Bronchial epithelial cell (primary cell): ENCODE data around the gene ZFR2. TPM values are rescaled to one million over a fixed set of nuclear protein-coding genes. Genes with fewer than 3 reads are reported as not detected.

Experiments
- DNase-seq: peaks from one replicate; pipeline ENCODE4 v3.0.0-alpha.2; 2010; ENCODE audit warnings: low read depth
- FAIRE-seq: peaks from 2 replicates; lab custom pipeline; 2011; peaks lifted over from hg19 to GRCh38; lab: Jason Lieb, UNC
- H3K27me3 ChIP-seq: 2 replicates; pipeline ENCODE4 v1.5.1; 2011; ENCODE audit warnings: low read length; ENCODE audit not compliant: control insufficient read depth, insufficient read depth
- H3K36me3 ChIP-seq: 2 replicates; pipeline ENCODE4 v1.5.1; 2011; ENCODE audit warnings: low read length; ENCODE audit not compliant: control insufficient read depth, insufficient read depth
- H3K4me3 ChIP-seq: 2 replicates; pipeline ENCODE4 v1.5.1; 2011; ENCODE audit warnings: mild to moderate bottlenecking, low read depth, low read length, control low read depth
- total RNA-seq: library from RNA; depleted of rRNA; stranded (reverse); fragments of >200 nt; gene quantifications from 2 replicates; pipeline ENCODE4 v1.2.1, GENCODE V29; 2014
- TF ChIP-seq, protein P1 (sequence below): IDR thresholded peaks from 2 replicates; pipeline ENCODE4 v1.5.1; 2011; ENCODE audit warnings: mild to moderate bottlenecking, moderate library complexity, low read length, control low read depth, inconsistent platforms; ENCODE audit not compliant: insufficient read depth, severe bottlenecking

Gene ZFR2
- total RNA-seq, 1 donor from 2014 or later = not detected

DNA sequence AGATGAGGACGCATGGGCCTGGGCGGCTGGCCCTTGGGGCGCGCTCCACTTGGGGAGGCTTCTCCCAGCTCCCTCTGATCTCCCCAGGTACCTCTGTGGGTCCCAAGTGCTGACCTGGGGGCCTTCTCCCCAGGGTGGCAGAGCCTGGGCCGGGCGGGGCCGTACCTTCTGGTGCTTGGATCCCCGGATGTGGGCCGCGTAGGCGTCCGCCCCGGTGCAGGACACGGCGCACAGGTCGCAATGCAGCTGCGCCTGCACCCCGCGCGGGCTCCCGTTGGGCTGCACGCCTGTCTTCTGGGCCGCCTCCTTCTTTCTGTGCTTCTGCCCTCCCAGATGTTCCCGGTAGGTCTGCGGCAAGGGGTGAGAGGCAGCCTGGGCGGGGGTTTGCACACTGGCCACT lies 41.5 kb downstream of the ZFR2 start:
- DNase-seq (no peak), FAIRE-seq (no peak)
- Histone ChIP-seq H3K27me3 (no peaks in the 10 kb centered on the region), H3K4me3 (no peak overlapping the region), H3K36me3 (no peaks in the 10 kb centered on the region)
- TF ChIP-seq, protein P1, sequence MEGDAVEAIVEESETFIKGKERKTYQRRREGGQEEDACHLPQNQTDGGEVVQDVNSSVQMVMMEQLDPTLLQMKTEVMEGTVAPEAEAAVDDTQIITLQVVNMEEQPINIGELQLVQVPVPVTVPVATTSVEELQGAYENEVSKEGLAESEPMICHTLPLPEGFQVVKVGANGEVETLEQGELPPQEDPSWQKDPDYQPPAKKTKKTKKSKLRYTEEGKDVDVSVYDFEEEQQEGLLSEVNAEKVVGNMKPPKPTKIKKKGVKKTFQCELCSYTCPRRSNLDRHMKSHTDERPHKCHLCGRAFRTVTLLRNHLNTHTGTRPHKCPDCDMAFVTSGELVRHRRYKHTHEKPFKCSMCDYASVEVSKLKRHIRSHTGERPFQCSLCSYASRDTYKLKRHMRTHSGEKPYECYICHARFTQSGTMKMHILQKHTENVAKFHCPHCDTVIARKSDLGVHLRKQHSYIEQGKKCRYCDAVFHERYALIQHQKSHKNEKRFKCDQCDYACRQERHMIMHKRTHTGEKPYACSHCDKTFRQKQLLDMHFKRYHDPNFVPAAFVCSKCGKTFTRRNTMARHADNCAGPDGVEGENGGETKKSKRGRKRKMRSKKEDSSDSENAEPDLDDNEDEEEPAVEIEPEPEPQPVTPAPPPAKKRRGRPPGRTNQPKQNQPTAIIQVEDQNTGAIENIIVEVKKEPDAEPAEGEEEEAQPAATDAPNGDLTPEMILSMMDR = no peak

GRCh38 chr19:3826163-3826562 lies 42.7 kb downstream of the ZFR2 start:
- DNase-seq (no peak), FAIRE-seq (no peak)
- Histone ChIP-seq H3K36me3 (no peaks in the 10 kb centered on the region), H3K4me3 (no peak overlapping the region), H3K27me3 (no peaks in the 10 kb centered on the region)
- TF ChIP-seq, protein P1 = no peak

DNA sequence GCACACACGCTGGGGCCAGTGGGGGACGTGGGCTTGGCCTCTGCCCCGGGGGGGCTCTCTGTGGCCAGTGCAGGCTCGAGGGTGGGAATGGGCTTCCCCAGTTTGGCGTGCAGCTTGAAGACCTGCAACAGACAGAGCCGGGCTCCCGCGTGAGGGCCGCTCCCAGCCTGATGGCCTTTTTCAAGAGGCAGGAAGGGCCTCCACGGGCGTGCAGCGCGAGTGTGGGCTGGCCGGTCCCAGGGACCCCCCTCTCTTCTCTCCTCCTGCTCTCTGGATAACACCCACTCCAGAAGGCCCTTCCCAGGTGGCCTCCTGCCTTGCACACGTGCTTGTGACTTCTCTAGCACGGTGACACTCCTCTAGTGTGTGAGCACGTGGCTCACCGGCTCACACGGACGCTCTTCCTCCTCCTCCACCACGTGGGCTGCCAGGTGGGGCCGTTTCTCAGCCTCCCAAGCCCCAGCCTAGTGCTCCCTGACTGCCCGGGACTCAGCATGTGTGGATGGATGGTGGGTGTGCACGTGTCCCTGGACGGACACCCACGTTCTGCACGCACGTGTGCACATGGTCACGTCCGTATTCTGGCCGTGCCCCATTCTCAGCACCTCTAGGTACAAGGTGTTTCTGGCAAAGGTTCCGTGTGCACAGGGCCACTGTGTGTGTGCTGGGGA lies 43.4 kb downstream of the ZFR2 start:
- H3K27me3 ChIP-seq = no peaks in the 10 kb centered on the region
- no peak for DNase-seq
- no peak overlapping the region for H3K4me3 ChIP-seq
- TF ChIP-seq, protein P1 = no peak
- no peak for FAIRE-seq
- no peaks in the 10 kb centered on the region for H3K36me3 ChIP-seq

DNA sequence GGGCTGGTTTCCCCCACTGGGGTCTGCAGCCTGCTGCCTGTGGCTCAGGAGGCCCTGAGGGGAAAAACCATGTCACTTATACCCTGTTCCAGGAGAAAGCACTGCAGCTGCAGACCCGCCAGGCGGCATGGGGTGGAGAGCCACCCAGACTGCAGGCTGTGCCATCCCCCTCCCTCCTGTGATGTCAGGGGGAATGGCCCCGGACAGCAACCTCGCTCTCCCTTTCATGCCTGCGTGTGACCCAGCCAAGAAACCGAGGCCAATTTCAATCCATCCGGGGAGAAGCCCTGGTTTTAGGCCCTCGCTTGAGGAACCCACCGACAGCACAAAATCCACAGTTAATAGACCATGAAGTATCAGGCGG lies 45.5 kb downstream of the ZFR2 start:
- FAIRE-seq (no peak), DNase-seq (no peak)
- Histone ChIP-seq H3K4me3 (no peak overlapping the region), H3K36me3 (no peaks in the 10 kb centered on the region), H3K27me3 (no peaks in the 10 kb centered on the region)
- TF ChIP-seq, protein P1 = no peak

GRCh38 chr19:3822683-3823349 lies 46.0 kb downstream of the ZFR2 start:
- FAIRE-seq = no peak
- Histone ChIP-seq H3K36me3 (no peaks in the 10 kb centered on the region), H3K4me3 (no peak overlapping the region), H3K27me3 (no peaks in the 10 kb centered on the region)
- TF ChIP-seq, protein P1 = no peak
- no peak for DNase-seq
